Astrocyte (in vitro differentiated cells and primary cell): ENCODE results near the gene LAMB4.

Experiments used
- EZH2 ChIP-seq: IDR thresholded peaks from 2 replicates; pipeline ENCODE4 v1.6.1; 2012; ENCODE audit warnings: mild to moderate bottlenecking, low read length, inconsistent platforms; ENCODE audit not compliant: insufficient read depth
- TF ChIP-seq, protein P1 (sequence below): IDR thresholded peaks from 2 replicates; pipeline ENCODE4 v1.5.1; 2011; ENCODE audit warnings: low read depth, mild to moderate bottlenecking, inconsistent platforms, low read length, moderate library complexity; ENCODE audit not compliant: insufficient read depth

DNA sequence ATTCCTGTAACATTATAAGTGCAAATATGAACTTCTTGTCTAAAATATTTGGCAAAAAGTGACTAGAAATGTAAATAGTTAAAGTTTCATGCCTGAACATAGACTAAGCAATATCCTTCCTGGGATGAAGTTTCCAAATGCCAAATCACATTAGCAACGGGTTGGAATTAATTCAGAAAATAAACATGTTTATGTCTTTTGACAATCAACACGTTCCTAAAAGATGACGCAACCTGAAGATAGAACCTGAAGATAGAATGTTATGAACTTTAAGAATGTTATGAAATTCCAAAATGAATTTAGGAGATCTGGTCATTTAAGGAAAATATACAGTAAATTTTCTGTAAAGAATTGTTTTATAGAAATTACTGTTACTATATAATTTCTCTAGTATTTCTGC lies 9.2 kb downstream of the LAMB4 start:
- TF ChIP-seq, protein P1, sequence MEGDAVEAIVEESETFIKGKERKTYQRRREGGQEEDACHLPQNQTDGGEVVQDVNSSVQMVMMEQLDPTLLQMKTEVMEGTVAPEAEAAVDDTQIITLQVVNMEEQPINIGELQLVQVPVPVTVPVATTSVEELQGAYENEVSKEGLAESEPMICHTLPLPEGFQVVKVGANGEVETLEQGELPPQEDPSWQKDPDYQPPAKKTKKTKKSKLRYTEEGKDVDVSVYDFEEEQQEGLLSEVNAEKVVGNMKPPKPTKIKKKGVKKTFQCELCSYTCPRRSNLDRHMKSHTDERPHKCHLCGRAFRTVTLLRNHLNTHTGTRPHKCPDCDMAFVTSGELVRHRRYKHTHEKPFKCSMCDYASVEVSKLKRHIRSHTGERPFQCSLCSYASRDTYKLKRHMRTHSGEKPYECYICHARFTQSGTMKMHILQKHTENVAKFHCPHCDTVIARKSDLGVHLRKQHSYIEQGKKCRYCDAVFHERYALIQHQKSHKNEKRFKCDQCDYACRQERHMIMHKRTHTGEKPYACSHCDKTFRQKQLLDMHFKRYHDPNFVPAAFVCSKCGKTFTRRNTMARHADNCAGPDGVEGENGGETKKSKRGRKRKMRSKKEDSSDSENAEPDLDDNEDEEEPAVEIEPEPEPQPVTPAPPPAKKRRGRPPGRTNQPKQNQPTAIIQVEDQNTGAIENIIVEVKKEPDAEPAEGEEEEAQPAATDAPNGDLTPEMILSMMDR: no peak
- no peak for TF ChIP-seq EZH2
